ENCODE data around the gene PCAT6. TPM values are rescaled to one million over a fixed set of nuclear protein-coding genes. Genes with fewer than 3 reads are reported as not detected.

Gene PCAT6
- total RNA-seq, 1 experiment from 2014 or later, result 4.8 TPM

GRCh38 chr1:202805886-202806844 is 4.6 kb upstream of the PCAT6 start:
- DNase-seq, result no peak
- H3K18ac ChIP-seq (ENCODE audit: insufficient read length, low read depth, low read length), result peak overlapping the region; percentile 65
- no peak overlapping the region for H3K56ac ChIP-seq (ENCODE audit: insufficient read length, low read depth, low read length)
- H4K8ac ChIP-seq (replicated peaks; ENCODE audit: insufficient read length, low read depth, low read length), result no peak overlapping the region
- peaks cover 18% of the 10 kb centered on the region for H3K23me2 ChIP-seq (ENCODE audit: insufficient read length, low read depth, low read length, poor library complexity, severe bottlenecking)
- no peak overlapping the region; the same call in 1 of the 2 replicates for H3K4ac ChIP-seq (ENCODE audit: low read depth, low read length)
- no peak overlapping the region for H3T11ph ChIP-seq (ENCODE audit: low read length)
- H2BK120ac ChIP-seq (ENCODE audit: low read depth, low read length, poor library complexity, severe bottlenecking), result no peak overlapping the region
- Mint-ChIP-seq H3K4me1 (peaks cover 56 to 60% of the 10 kb centered on the region in 2 experiments), H3K9me3 (peaks cover 0 to 2% of the 10 kb centered on the region in 2 experiments; a peak in 1 of 5 replicates), H3K4me3 (peak overlapping the region; percentile 91 to 96), H3K36me3 (ENCODE audit: insufficient read depth in 1 of 3, low read depth in 3 of 3) (peaks cover 4 to 7% (median 5%) of the 10 kb centered on the region in 3 experiments; a peak in 4 of 7 replicates), H3K27me3 (ENCODE audit: low read depth) (peaks cover 4% of the 10 kb centered on the region; the same call in 1 of the 2 replicates), H3K27ac (peak overlapping the region; percentile 79 to 99 (median 86))
- peaks cover 12% of the 10 kb centered on the region for H3K4me1 ChIP-seq (ENCODE audit: insufficient read depth, low read length)
- H2AFZ ChIP-seq (ENCODE audit: low read length), result no peak overlapping the region
- H2AK5ac ChIP-seq (ENCODE audit: insufficient read length, low read length), result no peak overlapping the region
- H3K27me3 ChIP-seq (ENCODE audit: insufficient read depth, low read length), result peaks cover 3% of the 10 kb centered on the region; the same call in 1 of the 2 replicates
- no peak overlapping the region for H4K5ac ChIP-seq (ENCODE audit: insufficient read length, low read depth, low read length)
- H3K79me1 ChIP-seq (ENCODE audit: insufficient read depth, low read depth, low read length, poor library complexity, severe bottlenecking), result no peaks in the 10 kb centered on the region
- peak overlapping the region; percentile 48 for H3K27ac ChIP-seq (ENCODE audit: insufficient read length, low read depth, low read length)
- H2BK20ac ChIP-seq (ENCODE audit: low read depth, low read length, poor library complexity, severe bottlenecking), result no peak overlapping the region
- H4K20me1 ChIP-seq (ENCODE audit: control insufficient read depth, insufficient read depth, insufficient read length), result no peaks in the 10 kb centered on the region
- no peak overlapping the region for H3K23ac ChIP-seq (ENCODE audit: insufficient read length, low read depth, low read length)
- H3K9ac ChIP-seq (ENCODE audit: extremely low read depth, insufficient read length, low read length), result peak overlapping the region; percentile 96
- peak overlapping the region; percentile 82 for H3K4me2 ChIP-seq (ENCODE audit: insufficient read depth, insufficient read length, low read length)
- peaks cover 57% of the 10 kb centered on the region for H3K79me2 ChIP-seq (ENCODE audit: insufficient read depth, low read length)
- WGBS (ENCODE audit: extremely low coverage, insufficient read length, low lambda C conversion rate), result no CpG with 5 or more reads among the region's 7 CpGs
- peak overlapping the region; percentile 64 for H3K14ac ChIP-seq (ENCODE audit: insufficient read depth, low read length)
- TF ChIP-seq CTCF (conservative IDR thresholded peaks at IDR 0.05), result no peak
- H4K91ac ChIP-seq (ENCODE audit: insufficient read length, low read depth, low read length), result no peak overlapping the region
- H3K9me3 ChIP-seq (ENCODE audit: control insufficient read depth, low read depth, low read length), result no peaks in the 10 kb centered on the region
- H2BK5ac ChIP-seq (ENCODE audit: insufficient read length, low read length), result no peak overlapping the region
- H2BK12ac ChIP-seq (ENCODE audit: insufficient read length, low read depth, low read length), result no peak overlapping the region
- no peak overlapping the region for H2BK15ac ChIP-seq (ENCODE audit: low read depth, low read length)
